RCC 7860 (cell line): ENCODE measurements around the gene MARCHF10.
"Not testable (repeated sequence)": the region's sequence is repeated elsewhere in the genome, so short reads cannot be mapped to it uniquely, and the experiment has no call there.

Experiments
- DNase-seq: peaks from one replicate; pipeline ENCODE4 v3.0.0-alpha.2; 2015; ENCODE audit warnings: low spot score
- FAIRE-seq: peaks from 2 replicates; lab custom pipeline; 2012; peaks lifted over from hg19 to GRCh38; lab: Jason Lieb, UNC

Gene MARCHF10, protein sequence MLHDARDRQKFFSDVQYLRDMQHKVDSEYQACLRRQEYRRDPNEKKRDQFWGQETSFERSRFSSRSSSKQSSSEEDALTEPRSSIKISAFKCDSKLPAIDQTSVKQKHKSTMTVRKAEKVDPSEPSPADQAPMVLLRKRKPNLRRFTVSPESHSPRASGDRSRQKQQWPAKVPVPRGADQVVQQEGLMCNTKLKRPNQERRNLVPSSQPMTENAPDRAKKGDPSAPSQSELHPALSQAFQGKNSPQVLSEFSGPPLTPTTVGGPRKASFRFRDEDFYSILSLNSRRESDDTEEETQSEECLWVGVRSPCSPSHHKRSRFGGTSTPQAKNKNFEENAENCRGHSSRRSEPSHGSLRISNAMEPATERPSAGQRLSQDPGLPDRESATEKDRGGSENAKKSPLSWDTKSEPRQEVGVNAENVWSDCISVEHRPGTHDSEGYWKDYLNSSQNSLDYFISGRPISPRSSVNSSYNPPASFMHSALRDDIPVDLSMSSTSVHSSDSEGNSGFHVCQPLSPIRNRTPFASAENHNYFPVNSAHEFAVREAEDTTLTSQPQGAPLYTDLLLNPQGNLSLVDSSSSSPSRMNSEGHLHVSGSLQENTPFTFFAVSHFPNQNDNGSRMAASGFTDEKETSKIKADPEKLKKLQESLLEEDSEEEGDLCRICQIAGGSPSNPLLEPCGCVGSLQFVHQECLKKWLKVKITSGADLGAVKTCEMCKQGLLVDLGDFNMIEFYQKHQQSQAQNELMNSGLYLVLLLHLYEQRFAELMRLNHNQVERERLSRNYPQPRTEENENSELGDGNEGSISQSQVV

DNA sequence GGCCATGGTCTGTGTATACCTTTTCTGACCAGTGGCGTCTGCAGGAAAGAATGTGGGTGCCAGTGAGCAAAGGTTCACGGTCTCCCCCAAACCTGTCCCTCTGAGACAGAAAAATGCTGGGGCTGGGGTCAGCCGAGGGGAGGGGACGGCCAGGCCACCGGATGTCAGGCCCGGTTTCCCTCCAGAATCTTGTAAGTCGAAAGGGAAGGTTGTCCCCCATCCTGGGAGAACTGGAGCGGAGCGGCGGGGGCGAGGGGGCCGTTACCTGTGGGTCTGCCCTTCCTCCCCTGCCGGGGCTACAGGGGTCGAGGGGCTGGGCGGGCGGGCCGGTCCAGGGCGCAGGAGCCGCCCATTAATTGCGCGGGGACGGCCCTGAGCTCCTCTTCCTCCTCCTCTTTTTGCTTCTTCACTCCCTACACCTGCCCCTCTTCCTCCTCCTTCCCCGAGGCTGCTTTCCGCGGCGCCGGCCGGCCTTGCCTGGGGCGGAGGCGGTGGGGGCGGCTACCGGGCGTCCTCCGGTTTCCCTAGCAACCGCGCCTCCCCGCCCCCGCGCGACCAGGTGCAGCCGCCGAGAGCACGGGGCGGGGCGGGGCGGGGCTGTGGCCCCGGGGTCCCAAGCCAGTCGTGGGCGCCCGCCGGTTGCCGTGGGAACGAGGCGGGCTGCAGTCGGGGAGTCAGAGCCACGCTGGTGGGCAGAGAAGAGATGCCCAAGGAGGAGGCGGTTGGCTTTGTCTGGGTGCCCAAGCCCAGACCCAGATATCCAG lies at the start of gene MARCHF10:
MARCHF10 (minus strand) TSS at position 503 of the 764 bp plus-strand sequence. CDS start 6,579 bp downstream, outside the sequence.
- DNase-seq (no peak), FAIRE-seq (no peak)

DNA sequence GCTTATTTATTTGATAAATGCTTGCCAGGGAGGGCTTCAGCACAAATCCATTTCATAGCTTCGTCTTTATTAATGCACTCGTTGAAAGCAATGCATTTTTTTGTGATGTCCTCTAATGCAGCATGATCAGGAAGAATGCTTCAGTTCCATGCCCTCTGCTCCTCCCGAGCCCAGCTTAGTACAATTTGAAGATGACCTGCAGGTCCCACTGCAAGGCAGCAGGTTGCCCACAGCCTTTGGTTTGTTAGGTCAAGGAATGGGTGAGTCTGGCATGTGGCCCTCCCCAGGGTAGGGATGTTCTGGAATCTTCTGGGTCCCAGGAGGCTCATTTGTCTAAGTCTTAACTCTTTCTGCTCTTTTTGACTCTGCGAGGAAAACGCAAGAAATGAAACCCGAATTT lies 49.4 kb upstream of the MARCHF10 start:
- DNase-seq, result no peak
- FAIRE-seq, result no peak

DNA sequence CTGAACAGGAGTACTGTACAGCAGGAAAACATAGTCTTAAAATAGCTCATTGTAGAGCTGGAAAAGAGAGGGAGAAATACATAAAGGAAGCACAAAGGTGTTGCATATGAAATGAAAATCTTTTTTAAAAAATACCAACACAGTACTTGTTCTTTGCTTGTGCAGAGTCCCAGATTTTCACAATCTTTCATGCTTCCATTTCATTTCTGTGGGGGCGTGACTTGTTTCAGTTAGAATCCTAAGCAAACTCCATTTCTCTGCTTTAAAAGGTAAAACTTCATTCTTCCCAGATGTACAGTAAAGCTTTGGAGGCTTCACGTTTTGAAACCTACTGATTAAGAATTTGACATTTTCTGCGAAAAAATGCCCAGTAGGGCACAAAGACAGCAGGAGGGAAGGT lies 48.5 kb upstream of the MARCHF10 start:
- FAIRE-seq (no peak), DNase-seq (no peak)

DNA sequence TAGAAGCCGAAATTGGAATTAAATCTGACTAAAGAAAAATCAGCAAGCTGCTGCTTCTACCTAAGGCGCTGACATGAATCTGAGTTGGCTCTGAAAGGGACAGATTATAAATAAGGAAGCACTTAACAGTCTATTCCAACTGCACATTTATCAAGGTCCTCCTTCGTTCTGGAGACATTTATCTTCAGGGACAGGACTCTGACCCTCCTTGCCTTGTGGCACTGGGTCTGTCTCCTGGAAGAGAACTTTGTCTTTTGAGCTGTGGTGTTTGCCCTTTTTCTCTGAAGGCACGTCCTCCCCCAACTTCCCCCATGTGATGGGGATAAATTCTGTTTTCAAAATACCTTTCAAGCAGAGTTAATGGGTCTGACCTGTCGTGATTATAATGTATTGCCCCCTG lies 47.0 kb upstream of the MARCHF10 start:
- no peak for DNase-seq
- FAIRE-seq, result no peak

DNA sequence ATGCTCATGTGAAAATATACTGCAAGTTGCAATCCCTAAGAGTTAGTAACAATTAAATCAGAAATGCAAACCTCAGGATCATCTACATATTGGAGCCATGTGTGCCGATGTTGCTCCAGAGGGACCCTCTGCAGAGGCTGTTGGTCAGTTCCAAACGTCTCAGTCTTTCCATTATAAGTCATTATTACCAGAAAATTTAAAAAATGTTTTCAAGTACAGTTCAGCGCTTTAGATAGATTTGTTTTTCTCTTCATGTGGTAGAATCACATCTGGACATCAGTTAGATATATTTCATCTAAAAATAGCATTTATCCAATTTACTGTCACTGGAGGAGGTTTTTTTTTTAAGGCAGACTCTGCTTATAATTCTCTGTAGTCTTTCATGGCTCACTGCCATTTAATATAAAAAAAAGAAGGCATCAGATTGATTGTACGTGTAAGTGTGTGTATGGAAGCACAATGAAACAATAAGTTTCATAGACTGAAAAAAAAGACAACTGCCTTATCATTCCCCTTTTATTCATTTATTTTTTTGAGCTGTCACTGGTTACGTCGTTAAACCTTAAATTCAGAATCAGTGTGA lies 46.1 kb upstream of the MARCHF10 start:
- DNase-seq (no peak), FAIRE-seq (no peak)

DNA sequence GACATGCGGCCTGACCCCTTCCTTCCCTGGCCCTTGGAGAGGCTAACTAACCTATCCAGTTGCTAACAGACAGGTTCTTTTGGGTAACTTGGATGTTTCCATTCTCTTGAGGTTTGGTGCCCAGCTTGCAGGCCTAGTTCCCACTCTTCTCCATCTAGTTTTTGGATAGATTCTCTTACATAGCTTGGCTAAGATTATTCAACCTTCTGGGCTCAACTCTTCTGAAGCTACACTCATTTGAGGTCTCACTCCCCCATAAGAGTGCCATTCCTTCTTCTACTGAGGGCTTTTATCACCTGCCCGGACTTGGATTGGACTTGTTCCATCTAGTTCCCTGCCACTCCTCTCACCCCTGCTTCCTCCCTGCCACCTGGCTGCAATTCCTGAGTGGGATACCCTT lies 44.1 kb upstream of the MARCHF10 start:
- FAIRE-seq, result no peak
- no peak for DNase-seq

DNA sequence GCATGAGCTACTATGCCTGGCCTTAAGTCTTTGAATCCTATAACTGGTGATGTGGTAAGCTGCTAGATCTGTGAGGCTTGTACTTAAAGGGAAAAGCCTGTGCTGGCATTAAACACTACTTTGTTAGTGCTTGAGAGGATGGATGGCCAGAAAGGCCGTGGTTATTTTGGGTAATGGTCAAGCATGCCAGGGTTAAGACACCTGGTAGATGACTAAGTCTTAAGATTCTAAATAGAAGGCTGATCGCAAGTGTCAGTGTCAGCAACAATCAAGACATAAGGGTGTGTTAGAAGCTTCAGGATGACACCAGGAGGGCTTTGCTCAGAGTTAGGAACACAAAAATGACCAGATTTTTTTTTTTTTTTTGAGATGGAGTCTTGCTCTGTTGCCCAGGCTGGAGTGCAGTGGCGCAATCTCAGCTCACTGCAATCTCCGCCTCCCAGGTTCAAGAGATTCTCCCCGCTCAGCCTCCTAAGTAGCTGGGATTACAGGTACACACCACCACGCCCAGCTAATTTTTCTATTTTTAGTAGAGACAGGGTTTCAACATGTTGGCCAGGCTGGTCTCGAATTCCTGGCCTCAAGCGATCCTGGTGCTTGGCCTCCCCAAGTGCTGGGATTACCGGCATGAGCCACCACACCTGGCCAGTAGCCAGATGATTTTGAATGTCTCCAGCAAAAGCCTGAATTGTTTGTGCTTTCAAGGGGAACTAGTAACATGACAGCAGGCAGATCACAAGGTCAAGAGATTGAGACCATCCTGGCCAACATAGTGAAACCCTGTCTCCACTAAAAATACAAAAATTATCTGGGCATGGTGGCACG lies 41.7 kb upstream of the MARCHF10 start:
- DNase-seq, FAIRE-seq: not testable (repeated sequence)

DNA sequence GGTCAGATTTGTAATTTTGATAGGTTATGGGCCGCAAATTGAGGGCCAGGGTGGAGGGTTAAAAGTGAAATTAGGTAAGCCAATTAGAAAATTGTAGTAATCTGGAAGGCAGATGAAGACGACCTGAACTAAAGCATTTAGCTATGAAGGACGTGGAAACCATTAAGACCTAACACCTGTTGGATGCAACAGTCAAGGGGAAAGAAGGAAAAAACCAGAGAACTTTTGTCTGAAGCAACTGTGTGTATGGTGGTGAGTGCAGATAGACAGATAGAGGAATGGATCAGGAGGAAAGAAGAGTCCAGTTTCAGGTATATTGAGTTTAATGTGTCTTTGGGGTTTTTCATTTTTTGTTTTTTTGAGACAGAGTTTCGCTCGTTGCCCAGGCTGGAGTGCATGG lies 40.2 kb upstream of the MARCHF10 start:
- DNase-seq (no peak), FAIRE-seq (no peak)

DNA sequence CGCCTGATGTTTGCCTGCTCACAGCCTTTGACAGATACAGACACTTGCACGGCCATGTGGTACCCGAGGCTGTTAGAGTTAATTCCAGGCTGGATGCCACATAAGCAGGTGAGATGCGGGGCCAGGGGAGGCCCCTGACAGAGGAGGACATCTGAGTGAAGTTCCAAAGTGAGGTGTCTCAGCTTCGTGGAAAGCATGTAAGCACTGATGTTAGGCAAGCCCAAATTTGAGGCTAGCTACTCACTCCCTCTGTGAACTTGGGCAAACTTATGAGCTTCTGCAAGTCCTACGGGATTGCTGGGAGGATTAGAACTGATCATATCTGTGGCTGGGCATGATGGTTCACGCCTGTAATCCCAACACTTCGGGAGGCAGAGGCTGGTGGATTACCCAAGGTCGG lies 39.3 kb upstream of the MARCHF10 start:
- FAIRE-seq (no peak), DNase-seq (no peak)

DNA sequence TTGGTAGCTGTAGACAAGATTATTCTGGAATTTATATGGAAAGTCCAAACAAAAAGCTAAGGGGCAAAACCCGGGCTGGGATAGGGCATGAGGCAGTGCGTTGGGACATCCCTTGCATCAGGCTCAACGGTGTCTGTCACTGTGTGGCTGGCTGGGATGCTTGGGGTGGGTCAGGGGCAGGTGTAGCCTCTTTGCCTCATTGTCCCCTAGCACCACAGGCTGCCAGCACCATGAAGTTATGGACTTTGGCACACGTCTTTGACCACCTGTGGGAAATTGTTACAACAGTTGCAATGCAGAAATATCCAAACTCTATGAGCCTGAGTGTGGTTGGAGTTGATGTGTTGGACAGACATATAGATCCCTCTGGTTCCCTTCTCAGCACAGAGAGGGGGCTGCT lies 32.8 kb upstream of the MARCHF10 start:
- no peak for FAIRE-seq
- DNase-seq, result no peak

DNA sequence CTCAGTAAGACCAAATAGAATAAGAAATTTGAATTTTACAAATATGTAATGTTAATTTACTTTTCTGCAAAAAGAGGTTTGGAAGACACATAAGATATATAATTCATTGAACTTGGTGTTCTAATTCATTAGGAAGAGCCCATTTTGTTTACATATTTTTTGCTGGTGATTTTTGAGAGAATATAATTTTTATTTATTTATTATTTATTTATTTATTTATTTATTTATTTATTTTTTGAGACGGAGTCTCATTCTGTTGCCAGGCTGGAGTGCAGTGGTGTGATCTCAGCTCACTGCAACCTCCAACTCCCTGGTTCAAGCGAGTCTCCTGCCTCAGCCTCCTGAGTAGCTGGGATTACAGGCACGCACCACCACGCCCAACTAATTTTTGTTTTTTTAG lies 25.7 kb upstream of the MARCHF10 start:
- not testable (repeated sequence) for FAIRE-seq, DNase-seq

DNA sequence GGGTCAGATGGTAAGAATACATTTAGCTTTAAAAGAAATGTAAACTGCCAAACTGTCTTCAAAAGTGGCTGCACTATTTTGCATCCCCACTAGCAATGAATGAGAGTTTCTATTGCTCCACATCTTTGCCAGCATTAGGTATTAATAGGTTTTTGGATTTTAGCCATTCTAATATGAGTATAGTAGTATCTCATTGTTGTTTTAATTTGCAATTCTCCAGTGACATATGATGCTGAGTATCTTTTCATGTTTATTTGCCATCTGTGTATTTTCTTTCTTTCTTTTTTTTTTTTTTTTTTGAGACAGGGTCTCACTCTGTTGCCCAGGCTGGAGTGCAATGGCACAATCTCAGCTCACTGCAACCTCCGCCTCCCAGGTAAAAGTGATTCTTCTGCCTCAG lies 24.3 kb upstream of the MARCHF10 start:
- no peak for DNase-seq
- no peak for FAIRE-seq

DNA sequence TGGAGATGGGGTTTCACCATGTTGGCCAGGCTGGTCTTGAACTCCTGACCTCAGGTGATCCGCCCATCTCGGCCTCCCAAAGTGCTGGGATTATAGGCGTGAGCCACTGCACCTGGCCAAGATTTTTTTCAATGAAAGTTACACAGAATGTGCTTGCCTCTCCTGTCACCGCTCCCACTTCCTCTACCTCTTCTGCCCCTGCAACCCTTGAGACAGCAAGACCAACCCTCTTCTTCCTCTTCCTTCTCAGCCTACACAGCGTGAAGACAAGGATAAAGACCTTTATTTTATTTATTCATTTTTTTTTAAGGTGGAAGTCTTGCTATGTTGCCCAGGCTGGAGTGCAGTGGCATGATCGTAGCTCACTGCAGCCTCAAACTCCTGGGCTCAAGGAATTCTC lies 23.0 kb upstream of the MARCHF10 start:
- FAIRE-seq, DNase-seq: not testable (repeated sequence)

DNA sequence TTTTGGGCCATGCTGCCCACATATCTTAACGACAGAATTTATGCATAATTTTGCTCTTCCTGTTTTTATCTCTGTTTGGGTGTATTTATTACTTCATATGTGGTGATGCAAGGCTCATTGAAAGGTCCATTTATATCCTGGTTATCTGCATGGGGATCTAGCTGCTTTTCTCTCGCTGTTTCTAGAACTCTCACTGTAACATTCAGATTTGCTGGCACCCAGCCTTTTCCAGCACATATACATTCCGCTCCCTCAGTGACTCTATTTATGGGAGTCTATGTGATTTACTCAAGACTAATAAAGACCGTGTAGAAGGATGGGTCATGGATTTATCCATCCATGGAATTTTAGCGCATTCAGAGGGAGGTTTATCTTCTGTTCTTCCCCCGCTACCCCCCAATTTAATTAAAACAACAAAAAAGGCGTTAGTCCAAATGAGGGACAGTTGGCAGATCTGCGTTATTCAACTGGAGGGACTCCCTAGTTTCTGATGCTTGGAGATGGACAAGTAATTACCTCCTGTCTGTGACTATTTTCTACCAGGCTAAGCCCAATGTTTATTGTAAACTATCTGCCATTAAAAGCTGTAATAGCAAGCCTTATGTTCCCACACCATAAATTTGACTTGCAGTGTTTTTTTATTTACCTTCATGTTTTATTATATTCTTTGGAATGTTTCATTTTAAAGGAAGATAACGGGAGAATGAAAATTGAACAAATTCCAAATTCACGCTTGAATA lies 19.8 kb upstream of the MARCHF10 start:
- DNase-seq, result no peak
- FAIRE-seq, result no peak

DNA sequence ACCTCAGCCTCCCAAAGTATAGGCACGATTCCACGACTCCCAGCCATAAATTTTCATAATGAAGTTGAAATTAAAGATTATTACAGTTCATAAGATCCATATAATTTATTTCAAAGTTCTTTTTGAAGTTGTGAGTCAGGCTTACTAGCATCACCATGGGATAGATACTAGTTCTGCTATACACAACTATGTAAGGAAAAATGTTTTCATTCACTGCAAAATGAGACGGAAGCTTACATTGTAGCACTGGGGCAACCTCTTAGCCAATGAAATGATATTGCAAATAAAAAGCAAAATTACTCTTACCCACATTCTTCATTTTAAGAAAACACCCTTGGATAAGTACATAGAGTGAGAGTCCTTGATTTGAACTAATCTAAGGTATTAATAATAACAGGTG lies 18.8 kb upstream of the MARCHF10 start:
- no peak for FAIRE-seq
- DNase-seq, result no peak

DNA sequence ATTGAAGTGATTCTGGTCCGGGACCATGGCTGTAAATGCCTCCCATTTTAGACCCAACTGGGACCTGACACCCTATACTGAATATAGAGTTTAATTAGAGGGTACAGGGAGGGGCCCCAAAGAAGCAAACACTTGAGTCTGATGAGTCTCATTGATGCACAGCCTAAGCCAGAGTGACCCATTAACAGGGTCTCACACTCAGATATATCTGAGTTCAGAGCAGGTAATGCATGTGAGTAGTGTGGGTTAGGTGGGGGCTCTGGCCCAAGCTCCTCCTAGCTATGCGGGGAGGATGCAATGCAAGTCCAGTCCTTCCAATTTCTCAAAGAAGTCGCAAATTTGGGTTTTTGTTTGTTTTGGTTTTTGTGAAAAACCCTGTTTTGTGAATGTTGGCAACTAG lies 17.1 kb upstream of the MARCHF10 start:
- DNase-seq (no peak), FAIRE-seq (no peak)

DNA sequence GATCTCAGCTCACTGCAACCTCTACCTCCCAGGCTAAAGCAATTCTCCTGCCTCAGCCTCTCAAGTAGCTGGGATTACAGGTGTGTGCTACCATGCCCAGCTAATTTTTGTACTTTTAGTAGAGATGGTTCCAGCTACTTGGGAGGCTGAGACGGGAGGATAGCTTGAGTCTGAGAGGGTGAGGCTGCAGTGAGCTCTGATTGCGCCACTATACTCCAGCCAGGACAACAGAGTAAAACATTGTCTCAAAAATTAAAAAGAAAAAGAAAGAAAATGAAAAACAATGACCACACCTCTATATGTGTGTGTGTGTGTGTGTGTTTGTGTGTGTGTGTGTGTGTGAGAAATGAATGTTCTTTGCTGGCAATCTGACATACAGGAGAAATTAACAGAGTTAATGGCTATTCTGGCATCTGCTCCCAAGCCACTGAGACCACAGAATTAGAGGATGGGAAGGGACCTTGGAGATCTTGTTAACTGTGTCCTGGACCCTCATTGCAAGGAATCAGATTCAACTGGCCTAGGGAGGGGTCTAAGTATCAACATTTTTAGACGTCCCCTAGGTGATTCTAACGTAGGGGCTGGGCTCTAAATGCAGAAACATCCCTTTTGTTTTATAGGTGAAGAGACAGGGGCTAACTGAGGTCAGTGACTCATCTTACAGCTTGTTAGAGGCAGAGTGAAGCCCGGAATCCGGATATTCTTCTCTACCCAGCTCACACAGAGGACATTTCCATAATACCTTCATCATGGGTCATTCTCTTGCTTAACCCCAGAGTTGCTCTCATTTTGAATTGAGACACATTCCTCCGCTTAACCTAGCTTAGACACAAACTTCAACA lies 16.4 kb upstream of the MARCHF10 start:
- peak; percentile 97 for DNase-seq

DNA sequence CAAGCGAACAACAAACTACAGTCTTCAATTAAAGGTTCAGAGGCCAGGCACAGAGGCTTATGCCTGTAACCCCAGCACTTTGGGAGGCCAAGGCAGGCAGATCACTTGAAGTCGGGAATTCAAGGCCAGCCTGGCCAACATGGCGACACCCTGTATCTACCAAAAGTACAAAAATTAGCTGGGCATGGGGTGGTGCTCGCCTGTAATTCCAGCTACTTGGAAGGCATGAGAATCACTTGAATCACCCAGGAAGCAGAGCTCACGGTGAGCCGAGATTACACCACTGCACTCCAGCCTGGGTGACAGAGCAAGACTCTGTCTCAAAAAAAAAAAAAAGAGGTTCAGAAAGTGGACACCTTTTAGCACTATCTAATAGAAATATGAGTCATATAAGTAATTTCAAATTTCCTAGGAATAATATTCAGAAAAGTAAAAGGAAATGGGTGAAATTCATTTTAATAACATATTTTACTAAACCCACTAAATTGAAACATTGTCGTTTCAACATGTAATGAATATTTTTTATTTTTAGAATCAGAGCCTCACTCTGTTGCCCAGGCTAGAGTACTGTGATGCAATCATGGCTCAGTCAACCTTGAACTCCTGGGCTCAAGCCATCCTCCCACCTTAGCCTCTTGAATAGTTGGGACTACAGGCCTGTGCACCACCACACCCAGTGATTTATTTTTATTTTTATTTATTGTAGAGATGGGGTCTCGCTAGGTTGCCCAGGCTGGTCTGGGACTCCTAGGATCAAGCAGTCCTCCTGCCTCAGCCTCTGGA lies 15.2 kb upstream of the MARCHF10 start:
- FAIRE-seq (peak; percentile 84), DNase-seq (peak; percentile 81)

More for the DNA sequence above, 16.4 kb upstream of the MARCHF10 start:
- peak; percentile 95 for FAIRE-seq
